Astrocyte (in vitro differentiated cells and primary cell): ENCODE measurements around the gene RTKN. TPM values are rescaled to one million over a fixed set of nuclear protein-coding genes. Genes with fewer than 3 reads are reported as not detected.
A peak's percentile ranks its signal among the peaks of the same experiment; 100 is the strongest.

ENCODE experiments used
- DNase-seq: peaks from one replicate; pipeline ENCODE4 v3.0.0-alpha.2; 2010; ENCODE audit warnings: low read depth
- FAIRE-seq: peaks from 2 replicates; lab custom pipeline; 2011; peaks lifted over from hg19 to GRCh38; lab: Jason Lieb, UNC
- H2AFZ ChIP-seq: 2 replicates; pipeline ENCODE4 v1.6.0; 2012; ENCODE audit warnings: low read depth, low read length, inconsistent platforms
- H3K27ac ChIP-seq: 2 replicates; pipeline ENCODE4 v1.5.1; 2011; ENCODE audit warnings: low read depth, low read length, inconsistent platforms
- H3K27me3 ChIP-seq: 2 replicates; pipeline ENCODE4 v1.6.0; 2011; ENCODE audit warnings: low read length, inconsistent platforms; ENCODE audit not compliant: insufficient read depth
- H3K36me3 ChIP-seq: 2 replicates; pipeline ENCODE4 v1.5.1; 2011; ENCODE audit warnings: low read length, inconsistent platforms; ENCODE audit not compliant: insufficient read depth
- H3K4me1 ChIP-seq: 2 replicates; pipeline ENCODE4 v1.5.1; 2011; ENCODE audit warnings: low read length, inconsistent platforms; ENCODE audit not compliant: insufficient read depth
- H3K4me2 ChIP-seq: 2 replicates; pipeline ENCODE4 v1.6.0; 2012; ENCODE audit warnings: low read length, inconsistent platforms
- H3K4me3 ChIP-seq: 2 replicates; pipeline ENCODE4 v1.5.1; 2011; ENCODE audit warnings: low read depth, mild to moderate bottlenecking, low read length, inconsistent platforms; ENCODE audit not compliant: insufficient read depth
- H3K79me2 ChIP-seq: 2 replicates; pipeline ENCODE4 v1.6.0; 2012; ENCODE audit warnings: mild to moderate bottlenecking, low read length, inconsistent platforms; ENCODE audit not compliant: insufficient read depth
- H3K9ac ChIP-seq: 2 replicates; pipeline ENCODE4 v1.6.0; 2012; ENCODE audit warnings: mild to moderate bottlenecking, low read length, inconsistent platforms
- H3K9me3 ChIP-seq: 2 replicates; pipeline ENCODE4 v1.5.1; 2012; ENCODE audit warnings: low read depth, mild to moderate bottlenecking, low read length, inconsistent platforms; ENCODE audit not compliant: insufficient read depth
- H4K20me1 ChIP-seq: 2 replicates; pipeline ENCODE4 v1.6.0; 2012; ENCODE audit warnings: low read length, inconsistent platforms; ENCODE audit not compliant: insufficient read depth
- H3K27ac Mint-ChIP-seq: one replicate; pipeline ENCODE4 v1.8.0; 2021; ENCODE audit warnings: mild to moderate bottlenecking, mixed read lengths; ENCODE audit not compliant: unreplicated experiment
- H3K27me3 Mint-ChIP-seq: one replicate; pipeline ENCODE4 v1.8.0; 2021; ENCODE audit warnings: low read depth, mixed read lengths; ENCODE audit not compliant: unreplicated experiment
- H3K36me3 Mint-ChIP-seq: one replicate; pipeline ENCODE4 v1.8.0; 2021; ENCODE audit warnings: low read depth, mixed read lengths; ENCODE audit not compliant: unreplicated experiment
- H3K4me1 Mint-ChIP-seq: one replicate; pipeline ENCODE4 v1.8.0; 2021; ENCODE audit warnings: low read depth, mixed read lengths; ENCODE audit not compliant: unreplicated experiment
- H3K4me3 Mint-ChIP-seq: one replicate; pipeline ENCODE4 v1.8.0; 2021; ENCODE audit warnings: mild to moderate bottlenecking, moderate library complexity, mixed read lengths; ENCODE audit not compliant: unreplicated experiment
- H3K9me3 Mint-ChIP-seq: one replicate; pipeline ENCODE4 v1.8.0; 2021; ENCODE audit warnings: mild to moderate bottlenecking, mixed read lengths; ENCODE audit not compliant: unreplicated experiment
- EZH2 ChIP-seq: IDR thresholded peaks from 2 replicates; pipeline ENCODE4 v1.6.1; 2012; ENCODE audit warnings: mild to moderate bottlenecking, low read length, inconsistent platforms; ENCODE audit not compliant: insufficient read depth
- total RNA-seq: library from RNA; stranded (reverse); gene quantifications from 2 replicates; pipeline ENCODE4 v1.2.1, GENCODE V29; 2021
- TF ChIP-seq, protein P1 (sequence below): IDR thresholded peaks from 2 replicates; pipeline ENCODE4 v1.5.1; 2011; ENCODE audit warnings: low read depth, mild to moderate bottlenecking, inconsistent platforms, low read length, moderate library complexity; ENCODE audit not compliant: insufficient read depth

The RTKN gene
- total RNA-seq, 1 donor from 2014 or later: 41.6 TPM

- TF ChIP-seq EZH2: no peak
- peaks cover 7% of the 10 kb centered on the region for H3K4me1 Mint-ChIP-seq
- Histone ChIP-seq H3K9ac (no peak overlapping the region), H3K4me1 (peaks cover 23% of the 10 kb centered on the region), H3K27ac (no peak overlapping the region), H3K27me3 (no peaks in the 10 kb centered on the region), H4K20me1 (peaks cover 87% of the 10 kb centered on the region), H2AFZ (no peak overlapping the region), H3K9me3 (no peaks in the 10 kb centered on the region), H3K4me2 (no peak overlapping the region), H3K79me2 (peaks cover 88% of the 10 kb centered on the region), H3K36me3 (peaks cover 3% of the 10 kb centered on the region), H3K4me3 (no peak overlapping the region)
- DNase-seq (peak; percentile 18), FAIRE-seq (no peak)
- H3K9me3 Mint-ChIP-seq: no peaks in the 10 kb centered on the region
- H3K4me3 Mint-ChIP-seq: no peak overlapping the region
- peaks cover 2% of the 10 kb centered on the region for H3K36me3 Mint-ChIP-seq
- H3K27ac Mint-ChIP-seq: no peak overlapping the region
- H3K27me3 Mint-ChIP-seq: no peaks in the 10 kb centered on the region
Measured at GRCh38 chr2:74385396-74385795, 56.3 kb downstream of the RTKN start.

DNA sequence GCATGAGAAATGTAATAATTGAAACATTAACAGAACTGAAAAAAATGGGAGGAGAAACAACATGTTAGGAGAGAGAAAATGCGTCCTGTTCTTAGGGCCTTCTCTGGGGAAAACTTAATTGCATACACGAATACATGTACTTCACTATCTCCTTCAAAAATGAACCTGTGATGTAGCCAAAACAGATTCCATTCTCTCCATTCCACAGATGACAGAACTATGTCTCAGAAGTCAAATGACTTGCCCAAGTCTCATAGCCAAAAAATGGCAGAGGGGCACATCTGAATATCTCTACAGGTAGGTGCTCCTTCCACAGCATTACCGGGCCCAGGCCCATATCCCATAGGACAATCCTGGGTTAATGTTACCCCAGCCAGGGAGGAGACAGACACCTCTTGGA is 57.7 kb downstream of the RTKN start:
- Histone ChIP-seq H3K27me3 (no peaks in the 10 kb centered on the region), H3K9ac (no peak overlapping the region), H3K9me3 (no peaks in the 10 kb centered on the region), H3K4me3 (no peak overlapping the region), H3K79me2 (peaks cover 88% of the 10 kb centered on the region), H4K20me1 (peaks cover 87% of the 10 kb centered on the region), H3K4me2 (peak overlapping the region; percentile 7), H2AFZ (no peak overlapping the region), H3K4me1 (peaks cover 30% of the 10 kb centered on the region), H3K36me3 (peaks cover 3% of the 10 kb centered on the region), H3K27ac (no peak overlapping the region)
- Mint-ChIP-seq H3K36me3 (peaks cover 4% of the 10 kb centered on the region), H3K4me1 (peaks cover 15% of the 10 kb centered on the region), H3K27me3 (no peaks in the 10 kb centered on the region), H3K4me3 (no peak overlapping the region), H3K9me3 (no peaks in the 10 kb centered on the region), H3K27ac (no peak overlapping the region)
- no peak for FAIRE-seq
- DNase-seq: peak; percentile 52
- TF ChIP-seq, protein P1, sequence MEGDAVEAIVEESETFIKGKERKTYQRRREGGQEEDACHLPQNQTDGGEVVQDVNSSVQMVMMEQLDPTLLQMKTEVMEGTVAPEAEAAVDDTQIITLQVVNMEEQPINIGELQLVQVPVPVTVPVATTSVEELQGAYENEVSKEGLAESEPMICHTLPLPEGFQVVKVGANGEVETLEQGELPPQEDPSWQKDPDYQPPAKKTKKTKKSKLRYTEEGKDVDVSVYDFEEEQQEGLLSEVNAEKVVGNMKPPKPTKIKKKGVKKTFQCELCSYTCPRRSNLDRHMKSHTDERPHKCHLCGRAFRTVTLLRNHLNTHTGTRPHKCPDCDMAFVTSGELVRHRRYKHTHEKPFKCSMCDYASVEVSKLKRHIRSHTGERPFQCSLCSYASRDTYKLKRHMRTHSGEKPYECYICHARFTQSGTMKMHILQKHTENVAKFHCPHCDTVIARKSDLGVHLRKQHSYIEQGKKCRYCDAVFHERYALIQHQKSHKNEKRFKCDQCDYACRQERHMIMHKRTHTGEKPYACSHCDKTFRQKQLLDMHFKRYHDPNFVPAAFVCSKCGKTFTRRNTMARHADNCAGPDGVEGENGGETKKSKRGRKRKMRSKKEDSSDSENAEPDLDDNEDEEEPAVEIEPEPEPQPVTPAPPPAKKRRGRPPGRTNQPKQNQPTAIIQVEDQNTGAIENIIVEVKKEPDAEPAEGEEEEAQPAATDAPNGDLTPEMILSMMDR: no peak
- TF ChIP-seq EZH2: no peak

DNA sequence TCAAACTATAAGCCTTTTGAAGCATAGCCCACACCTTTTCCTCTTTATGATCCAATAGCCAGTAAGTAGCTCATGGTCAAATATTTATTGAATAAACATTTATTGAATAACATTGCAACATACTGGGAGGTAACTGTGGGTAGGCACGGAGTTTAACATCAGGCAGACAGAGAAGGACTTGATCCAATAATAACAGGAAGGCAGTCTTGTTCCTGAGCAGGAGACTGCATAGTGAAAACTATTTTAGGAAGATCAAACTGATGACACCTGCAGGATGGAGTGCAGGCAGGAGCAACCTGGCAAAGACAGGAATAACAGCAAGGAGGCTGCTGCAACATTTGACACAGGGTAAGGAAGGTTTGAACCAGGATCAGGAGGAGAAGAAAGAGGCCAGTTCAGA is 58.5 kb downstream of the RTKN start:
- no peak overlapping the region for H3K4me3 Mint-ChIP-seq
- Histone ChIP-seq H3K27me3 (no peaks in the 10 kb centered on the region), H3K9ac (no peak overlapping the region), H3K27ac (no peak overlapping the region), H3K4me1 (peaks cover 30% of the 10 kb centered on the region), H2AFZ (no peak overlapping the region), H3K4me3 (no peak overlapping the region), H3K79me2 (peaks cover 88% of the 10 kb centered on the region), H3K9me3 (no peaks in the 10 kb centered on the region), H3K4me2 (peak overlapping the region; percentile 7), H4K20me1 (peaks cover 87% of the 10 kb centered on the region), H3K36me3 (peaks cover 3% of the 10 kb centered on the region)
- peaks cover 4% of the 10 kb centered on the region for H3K36me3 Mint-ChIP-seq
- no peak for TF ChIP-seq EZH2
- TF ChIP-seq, protein P1: no peak
- no peaks in the 10 kb centered on the region for H3K27me3 Mint-ChIP-seq
- FAIRE-seq: no peak
- peak; percentile 66 for DNase-seq
- no peaks in the 10 kb centered on the region for H3K9me3 Mint-ChIP-seq
- H3K4me1 Mint-ChIP-seq: peaks cover 22% of the 10 kb centered on the region
- H3K27ac Mint-ChIP-seq: no peak overlapping the region
